Keratinocyte (primary cell): ENCODE results near the gene MANF. TPM values are rescaled to one million over a fixed set of nuclear protein-coding genes. Genes with fewer than 3 reads are reported as not detected.

Source experiments
- DNase-seq: peaks from one replicate; pipeline ENCODE4 v3.0.0-alpha.2; 2011; ENCODE audit warnings: low read depth, missing footprints, low spot score
- FAIRE-seq: peaks from 2 replicates; lab custom pipeline; 2011; peaks lifted over from hg19 to GRCh38; lab: Jason Lieb, UNC
- H2AFZ ChIP-seq: 2 replicates; pipeline ENCODE4 v1.6.0; 2012; ENCODE audit warnings: low read length, control low read depth, inconsistent platforms; ENCODE audit not compliant: control insufficient read depth
- H3K27ac ChIP-seq: 2 replicates; pipeline ENCODE4 v1.5.1; 2011; ENCODE audit warnings: low read length; ENCODE audit not compliant: control insufficient read depth, insufficient read depth
- H3K27me3 ChIP-seq: 3 replicates; pipeline ENCODE4 v1.6.0; 2011; ENCODE audit warnings: low read length; ENCODE audit not compliant: control insufficient read depth, insufficient read depth; ENCODE audit errors: extremely low read depth
- H3K36me3 ChIP-seq, 2 experiments: 2 replicates in 1 of 2; 3 replicates in 1 of 2; pipeline ENCODE4 v1.5.1; 2011; ENCODE audit warnings: low read length in 2 of 2, mild to moderate bottlenecking in 1 of 2; ENCODE audit not compliant: control insufficient read depth in 2 of 2, insufficient read depth in 2 of 2; ENCODE audit errors: extremely low read depth in 1 of 2
- H3K4me1 ChIP-seq: 3 replicates; pipeline ENCODE4 v1.5.1; 2011; ENCODE audit warnings: low read length; ENCODE audit not compliant: control insufficient read depth, insufficient read depth; ENCODE audit errors: extremely low read depth
- H3K4me2 ChIP-seq: 3 replicates; pipeline ENCODE4 v1.6.0; 2011; ENCODE audit warnings: low read depth, low read length; ENCODE audit not compliant: control insufficient read depth, insufficient read depth; ENCODE audit errors: extremely low read depth
- H3K4me3 ChIP-seq, 3 experiments: fragments of 200-600 bp in 1 of 3; sonication (generic) in 1 of 3; 2 replicates in 2 of 3; 3 replicates in 1 of 3; pipeline ENCODE4 v1.5.1; 2011 to 2016; ENCODE audit warnings: low read length in 3 of 3, mild to moderate bottlenecking in 3 of 3, control low read depth in 2 of 3, inconsistent platforms in 1 of 3, low read depth in 1 of 3, mixed read lengths in 1 of 3, mixed run types in 1 of 3, moderate library complexity in 1 of 3; ENCODE audit not compliant: control insufficient read depth in 2 of 3, insufficient read depth in 2 of 3; ENCODE audit errors: extremely low read depth in 1 of 3
- H3K79me2 ChIP-seq: 2 replicates; pipeline ENCODE4 v1.6.0; 2012; ENCODE audit warnings: low read length; ENCODE audit not compliant: control insufficient read depth, insufficient read depth
- H3K9ac ChIP-seq: 3 replicates; pipeline ENCODE4 v1.6.0; 2011; ENCODE audit warnings: low read length; ENCODE audit not compliant: control insufficient read depth, insufficient read depth; ENCODE audit errors: extremely low read depth
- H3K9me1 ChIP-seq: 3 replicates; pipeline ENCODE4 v1.6.0; 2011; ENCODE audit warnings: low read length; ENCODE audit not compliant: control insufficient read depth, insufficient read depth; ENCODE audit errors: extremely low read depth
- H3K9me3 ChIP-seq: 2 replicates; pipeline ENCODE4 v1.5.1; 2012; ENCODE audit warnings: low read depth, low read length; ENCODE audit not compliant: control insufficient read depth
- H4K20me1 ChIP-seq: 3 replicates; pipeline ENCODE4 v1.6.0; 2011; ENCODE audit warnings: low read length; ENCODE audit not compliant: control insufficient read depth, insufficient read depth; ENCODE audit errors: extremely low read depth
- EZH2 ChIP-seq: IDR thresholded peaks from one replicate; pipeline ENCODE4 v1.6.1; 2012; ENCODE audit warnings: inconsistent platforms, mild to moderate bottlenecking, low read length, moderate library complexity
- dilution Hi-C: fragments of 300-500 bp; cut with MboI; formaldehyde crosslinking; loops from one replicate; pipeline ENCODE4 v1.7.0; 2020; ENCODE audit warnings: low sequenced_read_pairs; ENCODE audit not compliant: extremely low pct_ligation_motif_present
- polyA plus RNA-seq, 5 experiments: library from polyadenylated mRNA; depleted of rRNA in 3 of 5; stranded (reverse) in 3 of 5; stranded (forward) in 1 of 5; unstranded in 1 of 5; fragments of >200 nt; gene quantifications; 1 replicate in 1 of 5; 2 replicates in 3 of 5; 3 replicates in 1 of 5; pipeline versions ENCODE4 v1.2.1 to v1.2.3, GENCODE V29; 2011 to 2012; ENCODE audit warnings: missing spikeins in 2 of 5, low read depth in 1 of 5, low replicate concordance in 1 of 5
- TF ChIP-seq, protein P1 (sequence below), 3 experiments: IDR thresholded peaks in 1 of 3; conservative IDR thresholded peaks in 1 of 3; optimal IDR thresholded peaks in 1 of 3; 2 replicates in 2 of 3; 3 replicates in 1 of 3; pipeline versions ENCODE3 to v1.5.1; 2011; ENCODE audit warnings: low read length in 3 of 3, mild to moderate bottlenecking in 3 of 3, moderate library complexity in 2 of 3, control low read depth in 1 of 3, inconsistent platforms in 1 of 3; ENCODE audit not compliant: insufficient read depth in 2 of 3; ENCODE audit errors: extremely low read depth in 1 of 3

Gene MANF
- polyA plus RNA-seq, 1 donor (not counting 4 experiments of a cell fraction or from before 2014, with no cell fraction given): 143 TPM

DNA sequence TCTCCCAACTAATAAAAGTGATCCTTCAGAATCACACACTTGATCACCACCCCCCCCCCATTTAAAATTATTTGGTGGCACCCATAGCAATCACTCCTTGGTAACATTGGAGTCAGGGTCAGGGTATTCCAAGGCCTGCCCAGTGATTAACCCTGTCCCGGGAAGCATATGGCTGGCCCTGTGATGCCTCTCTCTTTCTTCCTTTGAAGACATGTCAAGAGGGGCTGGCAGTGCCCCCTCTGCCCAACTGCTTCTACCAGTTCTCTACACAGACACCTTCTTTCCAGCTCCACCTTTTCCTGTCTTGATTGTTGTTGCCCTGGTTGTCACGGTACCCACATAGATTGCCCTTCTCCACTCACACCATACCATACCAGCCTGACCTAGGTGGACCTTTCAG, 30.9 kb upstream of the MANF start:
- Histone ChIP-seq H3K36me3 (no peaks in the 10 kb centered on the region), H3K4me1 (peaks cover 14% of the 10 kb centered on the region), H3K27ac (no peak overlapping the region), H4K20me1 (no peaks in the 10 kb centered on the region), H3K9ac (no peak overlapping the region), H3K9me3 (no peaks in the 10 kb centered on the region), H3K9me1 (no peaks in the 10 kb centered on the region), H3K4me3 (no peak overlapping the region), H3K79me2 (no peaks in the 10 kb centered on the region), H2AFZ (no peak overlapping the region), H3K27me3 (no peaks in the 10 kb centered on the region), H3K4me2 (no peak overlapping the region)
- dilution Hi-C loops: loop anchor here (25.0 kb wide), 1 partner anchor 242 kb away; no protein-coding TSS in a partner anchor
- TF ChIP-seq EZH2: no peak
- TF ChIP-seq, protein P1, sequence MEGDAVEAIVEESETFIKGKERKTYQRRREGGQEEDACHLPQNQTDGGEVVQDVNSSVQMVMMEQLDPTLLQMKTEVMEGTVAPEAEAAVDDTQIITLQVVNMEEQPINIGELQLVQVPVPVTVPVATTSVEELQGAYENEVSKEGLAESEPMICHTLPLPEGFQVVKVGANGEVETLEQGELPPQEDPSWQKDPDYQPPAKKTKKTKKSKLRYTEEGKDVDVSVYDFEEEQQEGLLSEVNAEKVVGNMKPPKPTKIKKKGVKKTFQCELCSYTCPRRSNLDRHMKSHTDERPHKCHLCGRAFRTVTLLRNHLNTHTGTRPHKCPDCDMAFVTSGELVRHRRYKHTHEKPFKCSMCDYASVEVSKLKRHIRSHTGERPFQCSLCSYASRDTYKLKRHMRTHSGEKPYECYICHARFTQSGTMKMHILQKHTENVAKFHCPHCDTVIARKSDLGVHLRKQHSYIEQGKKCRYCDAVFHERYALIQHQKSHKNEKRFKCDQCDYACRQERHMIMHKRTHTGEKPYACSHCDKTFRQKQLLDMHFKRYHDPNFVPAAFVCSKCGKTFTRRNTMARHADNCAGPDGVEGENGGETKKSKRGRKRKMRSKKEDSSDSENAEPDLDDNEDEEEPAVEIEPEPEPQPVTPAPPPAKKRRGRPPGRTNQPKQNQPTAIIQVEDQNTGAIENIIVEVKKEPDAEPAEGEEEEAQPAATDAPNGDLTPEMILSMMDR (optimal IDR thresholded peaks at IDR 0.05 in 1 of 3, IDR thresholded peaks at IDR 0.05 in 1 of 3, conservative IDR thresholded peaks at IDR 0.05 in 1 of 3; ENCODE audit: extremely low read depth in 1 of 3, insufficient read depth in 2 of 3, low read length in 3 of 3): no peak
- no peak for FAIRE-seq
- DNase-seq: no peak

DNA sequence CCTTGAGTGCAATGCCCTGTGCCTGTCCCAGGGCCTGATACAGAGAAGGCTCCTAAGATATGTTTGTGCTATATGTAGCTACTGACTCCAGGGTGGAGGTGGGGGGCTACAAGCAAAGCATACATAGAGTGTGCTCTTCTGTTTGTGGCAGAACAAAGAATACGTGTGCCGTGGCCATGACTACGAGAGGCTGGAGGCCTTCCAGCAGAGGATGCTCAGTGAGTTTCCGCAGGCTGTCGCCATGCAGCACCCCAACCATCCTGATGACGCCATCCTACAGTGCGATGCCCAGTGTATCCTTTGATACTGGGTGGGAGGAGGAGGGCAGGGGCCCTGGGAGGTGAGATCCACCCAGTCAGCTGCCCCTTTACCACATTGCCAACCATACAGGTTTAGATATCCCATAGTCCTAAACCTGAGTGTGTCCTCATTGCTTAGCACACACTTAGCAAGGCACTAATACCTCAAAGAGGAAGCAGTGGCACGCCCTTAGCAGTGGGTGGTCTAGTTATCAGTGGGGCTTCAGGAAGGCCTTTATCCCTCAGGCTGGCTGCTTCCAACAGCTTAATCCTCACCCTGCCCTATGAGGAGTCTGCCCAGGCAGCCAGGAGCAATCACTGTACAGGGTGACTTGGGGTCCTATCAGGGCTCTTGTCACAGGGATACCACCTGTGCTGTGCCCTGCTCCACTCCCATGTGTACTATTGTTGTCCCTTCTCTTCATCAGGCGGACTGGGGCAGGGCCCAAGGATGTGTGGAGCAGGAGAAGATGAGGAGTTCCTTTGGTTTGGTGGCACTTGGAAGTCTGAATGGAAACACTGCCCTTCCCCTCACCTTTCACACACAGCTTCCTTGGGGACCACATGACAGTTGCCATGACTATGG, 30.1 kb upstream of the MANF start:
- no peak for DNase-seq
- Histone ChIP-seq H3K4me3 (no peak overlapping the region), H3K79me2 (no peaks in the 10 kb centered on the region), H3K9me1 (no peaks in the 10 kb centered on the region), H3K9ac (no peak overlapping the region), H3K4me2 (no peak overlapping the region), H3K36me3 (no peaks in the 10 kb centered on the region), H3K9me3 (no peaks in the 10 kb centered on the region), H4K20me1 (no peaks in the 10 kb centered on the region), H3K27me3 (no peaks in the 10 kb centered on the region), H3K4me1 (peaks cover 6% of the 10 kb centered on the region), H2AFZ (no peak overlapping the region), H3K27ac (no peak overlapping the region)
- no peak for FAIRE-seq
- TF ChIP-seq, protein P1 (optimal IDR thresholded peaks at IDR 0.05 in 1 of 3, IDR thresholded peaks at IDR 0.05 in 1 of 3, conservative IDR thresholded peaks at IDR 0.05 in 1 of 3; ENCODE audit: extremely low read depth in 1 of 3, insufficient read depth in 2 of 3, low read length in 3 of 3): no peak
- no peak for TF ChIP-seq EZH2
- dilution Hi-C loops: loop anchor here (25.0 kb wide), 1 partner anchor 243 kb away; no protein-coding TSS in a partner anchor
